Uterus (tissue), 2 donors: ENCODE measurements around the gene FNDC10.

Source experiments
- CTCF ChIP-seq, 4 experiments: fragments of 200-600 bp in 2 of 4; fragments of 450-650 bp in 2 of 4; sonication (generic) in 2 of 4; IDR thresholded peaks; one replicate each; pipeline ENCODE4 v1.5.1; 2016 to 2019; ENCODE audit warnings: antibody characterized with exemption in 4 of 4, mild to moderate bottlenecking in 2 of 4, moderate library complexity in 1 of 4
- POLR2A ChIP-seq, 2 donors: fragments of 450-650 bp; IDR thresholded peaks; one replicate each; pipeline ENCODE4 v1.6.1; 2016; ENCODE audit warnings: antibody characterized with exemption in 2 of 2, mild to moderate bottlenecking in 1 of 2, moderate library complexity in 1 of 2

GRCh38 chr1:1620433-1621139, 20.7 kb upstream of the FNDC10 start:
- no peak for TF ChIP-seq CTCF (IDR thresholded peaks at IDR 0.05)
- no peak for TF ChIP-seq POLR2A (IDR thresholded peaks at IDR 0.05)
